ENCODE results near the gene NMNAT3. TPM values are rescaled to one million over a fixed set of nuclear protein-coding genes. Genes with fewer than 3 reads are reported as not detected.

NMNAT3 gene
- total and polyA plus RNA-seq, 5 donors from 2014 or later: 1.5 to 5.7 (median 2.8) TPM

DNA sequence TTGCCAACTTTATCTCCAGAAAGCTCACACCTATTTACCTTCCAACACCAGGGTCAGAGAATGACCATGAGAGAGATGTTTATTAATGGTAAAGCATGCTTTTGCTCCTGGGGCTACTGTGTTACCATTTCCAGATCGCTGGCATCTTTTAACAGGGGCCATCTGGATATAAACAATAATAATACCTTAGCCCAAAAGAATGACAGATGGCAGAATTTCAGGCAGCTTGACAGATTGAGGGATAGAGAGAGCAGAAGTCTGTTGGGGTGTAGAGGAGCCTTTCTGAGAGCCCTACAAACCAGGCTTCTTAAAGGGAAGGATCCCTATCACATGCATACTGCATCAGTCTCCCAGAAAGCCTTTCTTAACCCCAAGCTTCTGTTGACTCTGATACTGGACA lies 156.0 kb downstream of the NMNAT3 start:
- Histone ChIP-seq H3K27me3 (ENCODE audit: control insufficient read depth, insufficient read depth, low read length) (no peaks in the 10 kb centered on the region), H3K4me3 (ENCODE audit: low read depth, low read length) (no peak overlapping the region), H3K9me3 (ENCODE audit: control insufficient read depth in 2 of 2, low read length in 2 of 2) (no peaks in the 10 kb centered on the region), H3K27ac (ENCODE audit: insufficient read depth, low read length, poor library complexity, severe bottlenecking) (no peak overlapping the region), H3K36me3 (ENCODE audit: control insufficient read depth, insufficient read depth, low read length) (no peaks in the 10 kb centered on the region), H3K4me1 (ENCODE audit: control insufficient read depth, insufficient read depth, low read length, poor library complexity, severe bottlenecking) (no peaks in the 10 kb centered on the region)
- H3K4me1 Mint-ChIP-seq: no peaks in the 10 kb centered on the region
- H3K4me3 Mint-ChIP-seq: no peak overlapping the region
- no peak for DNase-seq
- no peaks in the 10 kb centered on the region for H3K9me3 Mint-ChIP-seq
- no peaks in the 10 kb centered on the region for H3K27me3 Mint-ChIP-seq
- H3K36me3 Mint-ChIP-seq: no peaks in the 10 kb centered on the region
- ATAC-seq (ENCODE audit: low read depth in 2 of 2): no peak
- no peak overlapping the region for H3K27ac Mint-ChIP-seq

GRCh38 chr3:139521144-139521543 lies 156.6 kb downstream of the NMNAT3 start:
- DNase-seq (no peak), ATAC-seq (ENCODE audit: low read depth in 2 of 2) (no peak)
- H3K27ac ChIP-seq (ENCODE audit: insufficient read depth, low read length, poor library complexity, severe bottlenecking): no peak overlapping the region
- H3K36me3 ChIP-seq (ENCODE audit: control insufficient read depth, insufficient read depth, low read length): no peaks in the 10 kb centered on the region
- H3K27ac Mint-ChIP-seq: no peak overlapping the region
- no peak overlapping the region for H3K4me3 Mint-ChIP-seq
- no peaks in the 10 kb centered on the region for H3K4me1 Mint-ChIP-seq
- no peaks in the 10 kb centered on the region for H3K27me3 Mint-ChIP-seq
- no peaks in the 10 kb centered on the region for H3K27me3 ChIP-seq (ENCODE audit: control insufficient read depth, insufficient read depth, low read length)
- H3K4me1 ChIP-seq (ENCODE audit: control insufficient read depth, insufficient read depth, low read length, poor library complexity, severe bottlenecking): no peaks in the 10 kb centered on the region
- no peaks in the 10 kb centered on the region for H3K9me3 ChIP-seq (ENCODE audit: control insufficient read depth in 2 of 2, low read length in 2 of 2)
- no peak overlapping the region for H3K4me3 ChIP-seq (ENCODE audit: low read depth, low read length)
- no peaks in the 10 kb centered on the region for H3K9me3 Mint-ChIP-seq
- H3K36me3 Mint-ChIP-seq: no peaks in the 10 kb centered on the region

DNA sequence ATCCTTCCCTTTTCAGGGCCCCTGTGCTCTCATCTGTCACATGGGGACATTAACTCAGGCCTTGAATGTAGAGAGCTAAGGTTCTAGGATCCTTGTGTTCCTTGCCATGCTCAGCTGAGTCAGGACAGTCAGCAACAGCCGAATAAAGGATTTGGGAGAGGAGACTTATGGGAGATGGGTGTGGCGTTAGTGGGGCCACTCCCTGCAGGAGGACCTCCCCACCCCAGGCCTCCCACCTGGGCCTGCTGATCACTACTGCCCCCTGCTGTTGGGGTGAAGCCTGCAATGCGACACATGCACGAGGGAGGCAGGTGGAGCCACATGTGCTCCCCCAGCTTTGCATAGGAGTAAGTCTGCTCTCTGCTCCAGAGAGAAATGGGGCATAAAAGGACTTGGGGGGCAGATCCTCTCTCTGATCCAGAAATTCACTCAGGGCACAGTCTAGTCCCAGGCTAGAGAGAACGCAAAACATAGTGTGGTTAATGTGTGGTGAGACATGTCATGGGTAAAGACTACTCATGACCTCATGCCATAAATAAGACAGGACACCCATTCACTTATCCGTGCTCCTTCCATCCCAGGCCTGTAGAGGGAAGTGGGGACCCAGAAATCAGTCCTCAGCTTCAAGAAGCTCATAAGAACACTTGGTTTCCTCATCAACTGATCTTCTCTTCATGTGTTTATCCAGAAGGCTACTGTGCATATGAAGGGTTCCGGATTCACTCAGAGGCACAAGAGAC lies 157.6 kb downstream of the NMNAT3 start:
- Mint-ChIP-seq H3K4me1 (no peaks in the 10 kb centered on the region), H3K27ac (no peak overlapping the region), H3K27me3 (no peaks in the 10 kb centered on the region), H3K36me3 (no peaks in the 10 kb centered on the region), H3K9me3 (no peaks in the 10 kb centered on the region), H3K4me3 (no peak overlapping the region)
- peak in 1 of 3 donors; percentile 7 for DNase-seq
- Histone ChIP-seq H3K4me1 (ENCODE audit: control insufficient read depth, insufficient read depth, low read length, poor library complexity, severe bottlenecking) (no peaks in the 10 kb centered on the region), H3K27ac (ENCODE audit: insufficient read depth, low read length, poor library complexity, severe bottlenecking) (no peak overlapping the region), H3K4me3 (ENCODE audit: low read depth, low read length) (no peak overlapping the region), H3K36me3 (ENCODE audit: control insufficient read depth, insufficient read depth, low read length) (no peaks in the 10 kb centered on the region), H3K9me3 (ENCODE audit: control insufficient read depth in 2 of 2, low read length in 2 of 2) (no peaks in the 10 kb centered on the region), H3K27me3 (ENCODE audit: control insufficient read depth, insufficient read depth, low read length) (no peaks in the 10 kb centered on the region)
- ATAC-seq (ENCODE audit: low read depth in 2 of 2): no peak

DNA sequence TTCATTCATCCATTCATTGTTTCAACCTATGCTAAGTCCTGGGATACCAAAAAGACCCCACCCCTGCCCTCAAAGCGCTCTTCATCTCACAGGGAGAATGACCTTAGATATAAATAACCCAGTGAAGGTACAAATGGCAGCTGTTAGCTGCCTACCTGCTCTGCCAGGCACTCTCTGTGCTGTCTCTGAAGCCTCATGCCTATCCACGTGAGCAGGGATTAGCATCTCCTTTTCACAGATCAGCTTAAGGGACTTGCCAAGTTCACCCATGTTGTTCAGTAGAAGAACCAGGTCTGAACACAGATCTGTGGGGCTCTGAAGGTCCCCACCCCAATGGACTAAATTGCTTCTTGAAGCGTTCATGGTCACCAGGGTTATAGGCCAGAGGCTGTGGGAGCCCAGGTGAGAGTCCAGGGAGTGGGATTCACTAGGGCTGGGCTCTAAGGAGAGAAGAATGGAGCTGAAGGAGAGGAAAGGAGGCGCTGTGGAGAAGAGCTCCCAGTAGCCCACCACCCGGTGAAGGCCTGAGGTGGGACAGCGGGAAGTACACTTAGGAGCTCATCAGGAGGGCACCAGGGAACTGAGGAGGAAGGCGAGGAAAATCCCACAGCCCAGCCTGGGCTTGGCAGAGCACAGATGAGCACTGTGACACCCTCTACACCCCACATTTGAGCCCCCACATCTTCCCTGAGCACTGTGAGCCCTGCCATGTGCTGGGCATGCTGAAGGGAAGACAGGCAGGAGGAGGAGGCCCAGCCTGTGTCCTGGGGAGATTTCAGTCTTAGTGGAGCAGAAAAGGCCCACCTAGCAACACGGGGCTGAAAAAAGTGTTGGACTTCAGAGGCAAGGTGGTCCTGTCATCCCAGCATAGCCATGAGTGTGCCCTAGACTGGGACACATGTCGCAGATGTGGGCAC lies 158.6 kb downstream of the NMNAT3 start:
- ATAC-seq (ENCODE audit: low read depth in 2 of 2) (no peak), DNase-seq (no peak)
- Histone ChIP-seq H3K4me3 (ENCODE audit: low read depth, low read length) (no peak overlapping the region), H3K9me3 (ENCODE audit: control insufficient read depth in 2 of 2, low read length in 2 of 2) (no peaks in the 10 kb centered on the region), H3K36me3 (ENCODE audit: control insufficient read depth, insufficient read depth, low read length) (no peaks in the 10 kb centered on the region), H3K27ac (ENCODE audit: insufficient read depth, low read length, poor library complexity, severe bottlenecking) (no peak overlapping the region), H3K27me3 (ENCODE audit: control insufficient read depth, insufficient read depth, low read length) (no peaks in the 10 kb centered on the region), H3K4me1 (ENCODE audit: control insufficient read depth, insufficient read depth, low read length, poor library complexity, severe bottlenecking) (no peaks in the 10 kb centered on the region)
- Mint-ChIP-seq H3K4me3 (no peak overlapping the region), H3K27ac (no peak overlapping the region), H3K4me1 (no peaks in the 10 kb centered on the region), H3K9me3 (no peaks in the 10 kb centered on the region), H3K27me3 (no peaks in the 10 kb centered on the region), H3K36me3 (no peaks in the 10 kb centered on the region)

DNA sequence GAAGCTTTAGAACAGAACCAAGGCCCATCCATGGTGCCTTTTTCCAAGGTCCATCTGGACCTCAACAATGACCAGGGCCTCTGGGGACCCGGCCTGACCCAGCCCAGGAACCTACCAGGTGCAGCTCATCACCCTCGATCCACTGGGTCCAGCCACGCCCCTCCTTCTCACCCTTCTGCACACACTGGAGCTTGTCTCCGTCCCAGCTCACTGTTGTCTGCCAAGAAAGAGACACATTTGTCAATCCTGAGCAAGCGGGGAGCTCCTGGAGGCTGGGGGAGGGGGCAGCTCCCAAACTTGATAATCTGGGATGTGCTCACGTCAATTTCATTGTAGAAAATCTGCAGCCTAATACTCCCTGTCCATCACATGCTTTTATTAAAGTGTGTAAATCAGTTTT lies 159.5 kb downstream of the NMNAT3 start:
- Mint-ChIP-seq H3K27ac (no peak overlapping the region), H3K4me1 (no peaks in the 10 kb centered on the region), H3K4me3 (no peak overlapping the region), H3K36me3 (no peaks in the 10 kb centered on the region), H3K9me3 (no peaks in the 10 kb centered on the region), H3K27me3 (no peaks in the 10 kb centered on the region)
- H3K9me3 ChIP-seq (ENCODE audit: control insufficient read depth in 2 of 2, low read length in 2 of 2): no peaks in the 10 kb centered on the region
- DNase-seq (no peak), ATAC-seq (ENCODE audit: low read depth in 2 of 2) (no peak)
- H3K27me3 ChIP-seq (ENCODE audit: control insufficient read depth, insufficient read depth, low read length): no peaks in the 10 kb centered on the region
- no peak overlapping the region for H3K4me3 ChIP-seq (ENCODE audit: low read depth, low read length)
- no peaks in the 10 kb centered on the region for H3K4me1 ChIP-seq (ENCODE audit: control insufficient read depth, insufficient read depth, low read length, poor library complexity, severe bottlenecking)
- H3K36me3 ChIP-seq (ENCODE audit: control insufficient read depth, insufficient read depth, low read length): no peaks in the 10 kb centered on the region
- no peak overlapping the region for H3K27ac ChIP-seq (ENCODE audit: insufficient read depth, low read length, poor library complexity, severe bottlenecking)

DNA sequence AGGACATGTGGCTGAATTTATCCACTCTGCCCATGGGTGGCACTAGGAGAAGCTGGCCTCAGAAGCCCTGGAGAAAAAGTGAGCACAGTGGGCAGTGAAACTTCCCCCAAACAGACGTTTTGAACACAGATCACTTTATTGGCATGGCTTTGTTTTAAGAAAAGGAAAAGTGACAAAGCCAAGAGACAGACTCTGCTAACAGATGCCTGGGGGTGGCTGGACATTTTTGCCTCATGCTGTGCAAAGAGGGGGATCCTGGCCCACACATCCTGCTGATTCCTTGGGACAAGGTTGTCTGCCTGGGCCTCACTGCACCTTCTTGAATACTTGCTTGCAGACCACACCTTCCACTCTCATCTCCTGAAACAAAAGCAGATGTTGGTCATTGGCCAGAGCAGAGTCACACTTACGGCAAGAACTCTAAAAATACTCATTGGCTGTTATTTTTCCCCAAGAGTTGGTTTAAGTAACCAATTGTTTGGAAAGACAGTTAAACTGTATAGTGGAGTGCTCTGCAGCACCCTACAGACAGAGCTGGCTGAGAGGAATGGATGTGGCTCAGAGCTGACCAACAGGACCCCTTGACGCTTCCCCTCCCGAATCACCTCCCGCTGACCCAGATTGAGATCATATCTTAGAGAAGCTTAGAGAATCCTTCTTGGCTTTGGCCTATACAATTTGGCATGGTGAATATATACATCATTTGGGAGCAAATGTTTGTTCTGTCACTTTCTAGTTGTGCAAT lies 160.3 kb downstream of the NMNAT3 start:
- no peak overlapping the region for H3K27ac ChIP-seq (ENCODE audit: insufficient read depth, low read length, poor library complexity, severe bottlenecking)
- no peaks in the 10 kb centered on the region for H3K27me3 Mint-ChIP-seq
- H3K27ac Mint-ChIP-seq: no peak overlapping the region
- no peaks in the 10 kb centered on the region for H3K4me1 ChIP-seq (ENCODE audit: control insufficient read depth, insufficient read depth, low read length, poor library complexity, severe bottlenecking)
- ATAC-seq (ENCODE audit: low read depth in 2 of 2) (no peak), DNase-seq (no peak)
- H3K9me3 Mint-ChIP-seq: no peaks in the 10 kb centered on the region
- no peak overlapping the region for H3K4me3 ChIP-seq (ENCODE audit: low read depth, low read length)
- H3K27me3 ChIP-seq (ENCODE audit: control insufficient read depth, insufficient read depth, low read length): no peaks in the 10 kb centered on the region
- no peaks in the 10 kb centered on the region for H3K9me3 ChIP-seq (ENCODE audit: control insufficient read depth in 2 of 2, low read length in 2 of 2)
- H3K4me1 Mint-ChIP-seq: no peaks in the 10 kb centered on the region
- H3K36me3 ChIP-seq (ENCODE audit: control insufficient read depth, insufficient read depth, low read length): no peaks in the 10 kb centered on the region
- no peak overlapping the region for H3K4me3 Mint-ChIP-seq
- no peaks in the 10 kb centered on the region for H3K36me3 Mint-ChIP-seq

DNA sequence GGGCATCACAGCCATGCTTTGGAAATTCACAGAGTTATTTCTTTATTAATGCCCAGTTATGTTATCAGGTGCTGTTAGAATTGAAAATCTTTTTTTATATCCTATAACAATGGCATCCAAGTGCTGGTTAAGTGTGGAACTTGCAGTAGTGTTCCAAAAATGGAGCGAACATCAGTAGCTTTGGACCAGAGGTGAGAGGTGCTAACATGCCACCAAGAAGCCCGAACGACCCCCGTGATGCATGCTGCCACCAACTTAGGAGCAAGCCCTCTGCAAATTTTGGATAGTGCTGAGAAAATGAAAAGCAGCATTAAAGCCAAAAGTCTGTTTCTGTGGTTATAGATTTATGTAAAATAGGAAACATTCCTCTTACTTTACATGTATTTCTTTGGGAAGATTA lies 163.0 kb downstream of the NMNAT3 start:
- Histone ChIP-seq H3K9me3 (ENCODE audit: control insufficient read depth in 2 of 2, low read length in 2 of 2) (no peaks in the 10 kb centered on the region), H3K36me3 (ENCODE audit: control insufficient read depth, insufficient read depth, low read length) (no peaks in the 10 kb centered on the region), H3K27me3 (ENCODE audit: control insufficient read depth, insufficient read depth, low read length) (no peaks in the 10 kb centered on the region), H3K4me1 (ENCODE audit: control insufficient read depth, insufficient read depth, low read length, poor library complexity, severe bottlenecking) (no peaks in the 10 kb centered on the region), H3K4me3 (ENCODE audit: low read depth, low read length) (no peak overlapping the region), H3K27ac (ENCODE audit: insufficient read depth, low read length, poor library complexity, severe bottlenecking) (no peak overlapping the region)
- DNase-seq (no peak), ATAC-seq (ENCODE audit: low read depth in 2 of 2) (no peak)
- Mint-ChIP-seq H3K36me3 (no peaks in the 10 kb centered on the region), H3K4me3 (no peak overlapping the region), H3K27me3 (peaks cover 9% of the 10 kb centered on the region), H3K9me3 (no peaks in the 10 kb centered on the region), H3K27ac (no peak overlapping the region), H3K4me1 (no peaks in the 10 kb centered on the region)

All from CD4-positive, CD25-positive, alpha-beta regulatory T cell (primary cell).